Stimulated activated CD8-positive, alpha-beta memory T cell treated with anti-CD3 and anti-CD28 coated beads, Interleukin-15, amount 100 ng/mL, for 24 hours (primary cell): ENCODE measurements around the gene CEP95.

ENCODE experiments used
- DNase-seq: peaks from one replicate; pipeline ENCODE4 v3.0.0-alpha.2; 2020; ENCODE audit warnings: low read depth

The CEP95 gene

DNA sequence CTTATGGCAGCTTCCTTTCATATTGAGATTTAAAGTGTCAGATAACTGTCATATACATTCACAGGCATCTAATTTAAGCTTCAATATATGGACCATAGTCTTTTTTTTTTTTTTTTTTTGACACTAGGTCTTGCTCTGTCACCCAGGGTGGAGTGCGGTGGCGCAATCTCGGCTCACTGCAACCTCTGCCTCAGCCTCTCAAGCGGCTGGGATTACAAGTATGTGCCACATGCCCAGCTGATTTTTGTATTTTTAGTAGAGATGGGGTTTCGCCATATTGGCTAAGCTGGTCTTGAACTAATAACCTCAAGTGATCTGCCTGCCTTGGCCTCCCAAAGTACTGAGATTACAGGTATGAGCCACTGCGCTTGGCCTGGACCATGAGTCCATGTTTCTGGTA is 13.6 kb downstream of the CEP95 start:
- DNase-seq, result no peak

DNA sequence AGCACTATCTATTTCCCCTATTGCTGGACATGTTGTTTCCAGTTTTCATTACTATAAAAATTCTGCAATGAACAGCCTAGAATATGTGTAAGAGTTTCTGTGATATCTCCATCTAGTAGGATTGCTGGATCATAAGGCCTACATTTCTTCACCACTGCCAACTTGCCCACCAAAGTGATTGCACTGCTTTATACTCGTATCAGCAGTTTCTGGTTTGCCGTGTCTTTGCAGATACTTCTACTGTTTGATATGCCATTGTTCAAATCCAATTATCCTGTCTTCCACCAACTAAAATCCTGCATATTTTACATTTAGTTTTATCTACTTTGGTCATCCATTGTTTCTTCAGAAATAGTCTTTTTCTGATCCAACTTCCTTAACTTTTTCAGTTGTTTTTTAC is 21.1 kb downstream of the CEP95 start:
- no peak for DNase-seq

DNA sequence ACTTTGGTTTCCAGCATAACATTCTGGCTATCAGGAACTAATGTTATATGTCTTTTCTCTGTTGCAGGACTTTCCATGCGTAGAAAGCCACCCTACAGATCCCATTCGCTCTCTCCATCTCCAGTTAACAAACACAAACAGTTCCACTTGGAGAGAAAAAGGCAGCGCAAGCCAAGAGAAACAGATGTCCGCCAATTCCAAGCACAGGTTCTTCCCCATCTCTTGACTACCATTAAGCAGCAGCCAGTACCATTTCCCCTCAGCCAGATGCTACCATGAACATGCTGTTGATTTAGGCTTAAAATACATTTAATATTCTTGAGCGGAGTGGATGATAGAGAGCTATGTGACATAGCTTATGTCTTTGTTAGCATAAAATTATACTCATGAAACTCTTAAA is 22.4 kb downstream of the CEP95 start:
- DNase-seq, result no peak

- no peak for DNase-seq
Observed at GRCh38 chr17:64531955-64532371, 25.2 kb downstream of the CEP95 start.

DNA sequence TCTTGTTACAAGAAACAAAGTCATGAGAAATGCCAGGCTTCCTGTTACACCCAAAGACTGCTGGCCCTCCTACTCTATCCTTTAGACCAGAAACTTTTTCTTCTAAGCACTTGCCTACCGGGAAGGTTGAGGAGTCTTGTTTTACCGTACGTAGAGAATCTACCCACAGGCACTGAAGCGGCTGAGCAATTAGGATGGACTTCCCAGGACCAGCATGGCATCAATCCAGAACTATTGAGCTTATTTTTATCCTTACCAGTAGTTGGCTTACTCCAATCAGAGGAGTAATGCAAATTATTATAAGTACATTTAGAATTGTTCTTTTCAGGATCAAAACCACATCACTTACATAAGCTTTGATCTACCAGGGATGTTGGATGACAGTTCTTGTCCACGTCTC is 25.6 kb downstream of the CEP95 start:
- no peak for DNase-seq

DNA sequence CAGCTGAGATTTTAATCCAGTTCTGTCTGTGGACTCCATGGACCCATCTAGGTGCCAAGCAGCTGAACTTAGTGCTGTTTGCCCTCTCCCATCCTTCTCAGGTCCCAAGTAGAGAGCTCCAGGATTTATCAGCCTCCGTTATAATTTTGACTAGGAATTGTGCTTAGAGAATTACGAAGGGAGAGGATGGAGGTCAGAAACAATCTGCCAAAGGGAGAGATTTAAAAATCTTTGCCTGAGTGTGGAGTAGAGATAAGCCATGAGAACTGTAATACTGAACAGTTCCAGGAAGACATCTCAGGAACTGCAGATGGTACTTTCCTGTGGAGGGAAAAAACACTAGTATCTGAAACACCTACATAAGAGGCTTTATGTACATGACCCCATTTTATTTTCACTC is 27.0 kb downstream of the CEP95 start:
- no peak for DNase-seq

- no peak for DNase-seq
Observed at GRCh38 chr17:64534187-64534586, 27.4 kb downstream of the CEP95 start.

DNA sequence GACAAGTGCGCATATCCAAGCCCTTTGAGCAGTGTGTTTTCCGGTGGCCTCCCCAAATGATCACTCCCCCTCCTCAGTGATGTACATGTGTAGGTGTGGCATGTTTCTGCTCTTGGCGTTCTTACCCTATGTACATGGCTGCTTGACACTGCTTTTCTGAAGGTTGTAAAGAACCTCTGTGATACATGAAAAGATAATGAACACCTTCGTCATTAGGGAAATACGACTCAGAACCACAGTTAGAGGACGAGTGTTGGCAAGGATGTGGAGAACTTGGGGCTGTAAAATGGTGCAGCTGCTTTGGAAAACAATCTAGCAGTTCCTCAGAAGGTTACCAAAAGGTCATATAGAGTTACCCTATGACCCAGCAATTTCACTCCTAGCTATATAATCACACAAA is 28.6 kb downstream of the CEP95 start:
- DNase-seq, result no peak

GRCh38 chr17:64536913-64537312 is 30.1 kb downstream of the CEP95 start:
- DNase-seq, result no peak

GRCh38 chr17:64537488-64537887 is 30.7 kb downstream of the CEP95 start:
- no peak for DNase-seq

DNA sequence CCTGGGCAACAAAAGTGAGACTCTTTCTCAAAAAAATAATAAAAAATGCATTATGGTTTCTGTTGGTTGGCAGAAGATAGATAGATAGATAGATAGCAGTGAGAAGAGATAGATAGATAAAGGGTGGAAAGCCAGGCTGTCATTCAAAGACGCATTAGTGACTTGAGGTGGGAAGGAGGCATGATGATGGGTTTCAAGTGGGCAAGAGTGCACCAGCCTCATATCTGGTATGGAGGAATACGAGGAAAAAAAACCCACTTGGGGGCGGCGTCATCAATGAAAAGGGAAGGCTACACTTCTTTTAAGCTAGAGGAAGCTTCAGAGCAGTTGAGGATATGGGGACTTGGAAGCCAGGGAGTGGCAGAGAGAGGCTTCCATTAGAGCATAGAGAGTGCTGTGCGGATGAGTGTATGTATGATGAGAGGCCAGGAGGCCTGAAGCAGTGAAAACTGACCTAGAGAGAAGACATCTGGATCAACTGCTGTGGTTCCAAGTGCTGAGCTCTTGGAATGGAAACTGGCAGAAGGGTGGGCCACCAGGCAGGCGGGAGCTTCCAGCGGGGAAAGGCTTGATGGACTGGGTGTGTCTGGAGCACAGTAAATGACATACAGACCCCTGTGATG is 31.8 kb downstream of the CEP95 start:
- no peak for DNase-seq

DNA sequence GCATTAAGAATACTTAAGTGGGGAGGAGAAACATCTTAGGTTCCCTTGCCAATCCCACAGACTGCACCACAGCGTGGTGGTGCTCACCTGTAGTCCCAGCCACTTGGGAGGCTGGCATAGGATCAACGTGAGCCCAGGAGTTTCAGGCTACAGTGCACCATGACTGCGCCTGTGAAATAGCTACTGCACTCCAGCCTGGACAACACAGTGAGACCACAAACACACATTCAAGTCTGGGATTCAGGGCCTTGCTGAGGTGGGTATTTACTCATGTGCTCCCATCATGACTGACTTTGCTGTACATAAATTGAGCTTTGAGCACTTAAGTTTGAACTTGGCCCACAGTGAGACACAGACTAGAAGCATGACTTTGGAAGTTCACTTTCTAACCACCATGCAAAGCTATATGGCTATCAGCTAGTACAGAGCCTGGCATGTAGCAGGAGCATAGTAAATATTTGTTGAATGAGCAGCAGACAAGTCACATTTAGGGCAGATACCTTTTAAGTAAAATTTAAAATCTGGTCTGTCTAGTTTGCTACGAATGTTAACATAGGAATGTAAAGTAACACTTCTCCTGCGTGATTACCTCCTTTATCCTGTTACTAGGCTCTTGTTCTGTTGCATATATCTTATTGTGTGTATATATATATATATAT is 33.5 kb downstream of the CEP95 start:
- DNase-seq, result no peak

DNA sequence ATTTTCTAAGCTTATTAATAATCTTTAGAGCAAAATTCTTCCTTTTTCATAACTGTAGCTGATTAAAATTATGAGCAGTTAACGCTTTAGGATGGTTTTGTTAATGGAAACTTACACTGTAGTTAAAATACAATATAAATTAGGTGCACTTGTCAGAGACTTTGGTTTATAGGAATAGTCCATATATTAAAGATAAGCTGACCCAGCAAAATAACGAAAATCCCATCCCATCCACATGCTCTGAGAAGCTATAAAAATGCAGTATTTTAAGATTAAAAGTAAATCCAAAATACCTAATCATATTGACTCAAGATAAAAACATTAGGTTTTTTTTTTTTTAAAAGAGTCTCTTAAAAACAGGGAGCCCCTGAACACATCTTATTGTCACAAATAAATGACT is 38.0 kb downstream of the CEP95 start:
- DNase-seq, result no peak

DNA sequence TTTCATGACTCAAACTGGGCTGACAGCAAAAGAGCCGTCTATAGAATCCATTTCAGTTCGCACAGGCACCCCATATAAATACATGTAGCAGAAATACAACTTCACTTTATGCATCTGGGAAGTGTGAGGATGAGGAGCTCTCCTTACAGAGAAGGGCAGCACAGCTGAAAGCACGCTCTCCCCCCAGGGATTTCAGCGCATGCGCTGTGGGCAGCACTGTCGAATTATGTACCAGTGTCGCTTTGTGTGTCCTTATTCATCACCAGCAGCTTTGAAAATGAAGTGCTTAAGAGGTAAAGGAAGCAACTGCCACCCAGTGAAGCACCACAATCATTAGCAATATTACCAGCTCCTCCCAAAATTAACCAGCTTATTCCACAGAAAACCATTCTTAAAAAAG is 39.9 kb downstream of the CEP95 start:
- no peak for DNase-seq

DNA sequence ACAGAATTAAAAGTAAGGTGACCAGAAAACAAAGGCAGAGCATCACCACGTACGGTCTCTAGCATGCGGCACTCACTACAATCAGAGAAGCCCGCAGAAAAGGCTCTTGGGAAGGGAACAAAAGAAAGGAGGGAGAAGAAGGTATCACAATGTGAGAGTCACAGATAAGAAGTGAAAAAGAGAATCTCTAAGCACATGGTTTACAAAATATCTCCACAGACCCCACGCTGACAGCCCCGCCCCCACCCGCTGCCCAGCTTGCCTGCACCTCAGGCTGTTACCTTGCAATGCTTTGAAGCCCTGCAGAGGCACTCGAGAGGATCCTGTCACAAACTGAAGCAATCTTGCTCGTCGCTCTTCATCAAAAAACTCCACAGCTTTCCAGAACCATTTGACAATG is 40.5 kb downstream of the CEP95 start:
- DNase-seq, result no peak

GRCh38 chr17:64551461-64551860 is 44.7 kb downstream of the CEP95 start:
- no peak for DNase-seq

DNA sequence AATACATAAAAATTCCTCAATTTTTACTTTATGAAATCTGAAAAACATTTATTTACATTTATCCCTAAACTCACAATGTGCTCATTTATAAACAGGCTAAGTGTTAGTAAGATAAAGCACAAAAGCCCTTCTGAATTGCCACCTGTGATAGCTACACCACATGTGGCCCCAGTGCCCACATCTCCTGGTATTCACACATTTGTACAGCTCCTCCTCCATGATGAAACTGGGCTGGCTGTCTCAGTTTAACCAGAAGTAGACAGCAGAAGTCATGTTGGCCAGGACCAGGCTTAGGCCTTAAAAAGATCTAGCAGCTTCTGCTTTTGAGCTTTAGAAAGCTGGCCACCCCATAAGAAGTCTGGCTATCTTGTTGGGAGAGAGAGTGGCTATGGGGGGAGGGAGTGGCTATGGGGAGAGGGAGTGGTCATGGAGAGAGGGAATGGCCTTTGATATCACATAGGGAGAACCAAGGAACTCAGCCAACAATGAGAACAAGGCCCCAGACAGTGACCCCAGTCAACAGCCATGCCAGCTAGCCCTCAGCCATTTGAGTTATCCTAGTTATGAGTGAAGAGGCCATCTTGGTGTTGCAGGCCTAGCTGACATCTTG is 47.4 kb downstream of the CEP95 start:
- no peak for DNase-seq

GRCh38 chr17:64555281-64555680 is 48.5 kb downstream of the CEP95 start:
- no peak for DNase-seq

GRCh38 chr17:64564098-64564497 is 57.3 kb downstream of the CEP95 start:
- DNase-seq, result no peak

GRCh38 chr17:64565563-64565962 is 58.8 kb downstream of the CEP95 start:
- no peak for DNase-seq

DNA sequence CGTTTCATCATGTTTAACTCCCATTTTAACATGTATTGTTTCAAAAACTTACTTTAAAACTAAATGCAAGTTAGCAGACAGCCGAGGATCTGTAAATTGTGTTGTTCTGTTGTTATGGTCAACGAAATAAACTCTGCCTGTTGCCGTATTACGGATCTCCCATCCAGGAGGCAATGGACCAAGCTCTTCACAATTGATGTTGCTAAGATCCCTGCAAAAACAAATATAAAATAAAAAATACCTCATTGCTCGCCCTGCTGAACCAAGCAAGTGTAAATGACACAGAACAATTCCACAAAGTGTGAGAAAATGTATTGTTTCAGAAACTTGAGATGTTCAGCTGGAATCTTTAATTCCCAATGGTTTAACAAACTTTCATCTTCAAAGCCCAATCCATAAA is 65.0 kb downstream of the CEP95 start:
- no peak for DNase-seq

GRCh38 chr17:64572682-64573154 is 65.9 kb downstream of the CEP95 start:
- DNase-seq, result no peak

DNA sequence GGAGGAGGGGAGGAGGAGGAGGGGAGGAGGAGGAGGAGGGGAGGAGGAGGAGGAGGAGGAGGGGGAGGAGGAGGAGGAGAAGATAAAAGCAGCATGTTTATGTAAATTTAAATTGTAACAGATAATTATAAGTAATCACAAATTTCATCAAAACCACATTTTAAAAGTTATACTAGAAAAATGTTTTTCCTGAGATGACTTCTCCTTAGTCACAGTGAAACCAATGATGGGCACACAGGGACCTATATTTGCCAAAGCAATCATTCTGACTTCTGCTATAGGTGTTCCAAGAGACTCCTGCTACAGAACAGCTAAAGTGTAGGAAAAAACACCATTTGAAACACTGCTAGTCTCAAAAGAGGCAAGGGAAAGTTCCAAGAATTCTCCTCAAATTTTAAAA is 66.4 kb downstream of the CEP95 start:
- DNase-seq, result no peak

DNA sequence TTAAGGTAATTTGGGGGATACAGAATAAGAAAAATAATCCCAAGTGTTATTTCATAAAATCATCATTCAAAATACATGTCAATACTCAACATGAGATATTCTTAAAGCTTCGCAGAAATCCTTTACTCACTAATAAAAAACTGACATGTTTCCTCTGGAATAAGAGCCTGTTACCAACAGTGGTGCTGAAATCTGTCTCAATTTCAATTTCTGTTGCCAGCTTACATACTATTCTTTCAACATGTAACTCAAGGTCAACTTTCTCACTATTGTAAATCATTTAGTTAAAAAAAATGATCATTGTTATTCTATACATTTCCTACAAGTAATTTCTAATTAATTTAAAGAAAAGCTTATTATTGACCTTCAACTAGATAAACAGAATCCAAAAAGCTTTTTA is 67.9 kb downstream of the CEP95 start:
- DNase-seq, result no peak
